ENCODE data around the gene SHB.

The SHB gene

DNA sequence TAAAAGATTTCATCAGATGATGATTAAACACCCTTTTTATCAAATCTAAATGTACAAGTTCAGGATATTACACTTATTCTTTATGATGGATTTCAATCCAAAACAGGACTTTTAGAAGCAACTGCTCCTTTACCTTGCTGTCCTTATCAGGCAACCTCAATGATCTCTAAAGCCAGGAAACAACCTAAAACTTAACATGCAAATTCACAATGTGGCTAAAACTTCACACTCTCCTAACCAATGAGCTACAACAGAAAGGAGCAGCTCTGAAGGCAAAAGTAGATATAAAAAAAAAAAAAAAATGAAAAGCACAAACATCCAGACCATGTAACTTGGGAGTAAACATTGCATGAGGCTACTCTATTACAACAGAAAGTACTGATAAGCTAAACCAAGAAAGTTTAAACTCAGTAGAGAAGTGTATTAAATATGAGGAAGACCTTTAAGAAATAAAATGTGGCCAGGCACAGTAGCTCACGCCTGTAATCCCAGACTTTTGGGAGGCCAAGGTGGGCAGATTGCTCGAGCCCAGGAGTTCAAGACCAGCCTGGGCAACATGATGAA, 188.0 kb downstream of the SHB start:
- DNase-seq, result no peak

GRCh38 chr9:37876376-37876775, 192.7 kb downstream of the SHB start:
- no peak for DNase-seq

DNA sequence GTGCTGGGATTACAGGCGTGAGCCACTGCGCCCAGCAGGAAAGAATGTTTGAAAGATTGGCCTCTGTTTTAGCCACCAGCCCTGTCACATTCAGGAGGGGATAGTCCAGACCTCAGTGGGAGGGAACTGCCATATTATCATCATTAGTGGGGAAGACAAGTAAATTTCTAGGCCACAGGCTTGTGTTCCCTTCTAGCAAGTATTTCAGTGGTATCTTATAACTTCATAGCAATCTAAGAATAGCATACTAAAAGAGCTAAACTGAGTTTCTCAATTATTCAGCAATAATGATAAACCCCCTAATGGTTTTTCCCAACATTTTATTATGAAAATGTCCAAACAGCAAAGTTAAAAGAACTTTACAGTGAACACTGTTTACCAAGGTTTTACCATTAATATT, 195.1 kb downstream of the SHB start:
- DNase-seq, result no peak

DNA sequence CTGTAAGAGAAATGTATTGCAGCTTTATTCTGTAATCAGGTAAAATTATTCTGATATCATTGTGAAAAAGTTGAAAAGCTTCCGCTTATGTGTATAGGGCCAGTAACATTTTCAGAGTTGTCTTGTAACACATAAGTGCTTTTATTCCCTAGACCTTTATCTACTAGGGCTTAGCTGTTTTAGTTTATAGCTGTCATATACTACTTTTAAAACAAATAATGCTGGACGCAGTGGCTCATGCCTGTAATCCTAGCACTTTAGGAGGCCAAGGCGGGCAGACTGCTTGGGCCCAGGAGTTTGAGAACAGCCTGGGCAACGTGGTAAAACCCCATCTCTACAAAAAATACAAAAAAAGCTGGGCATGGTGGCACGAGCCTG, 198.2 kb downstream of the SHB start:
- no peak for DNase-seq

DNA sequence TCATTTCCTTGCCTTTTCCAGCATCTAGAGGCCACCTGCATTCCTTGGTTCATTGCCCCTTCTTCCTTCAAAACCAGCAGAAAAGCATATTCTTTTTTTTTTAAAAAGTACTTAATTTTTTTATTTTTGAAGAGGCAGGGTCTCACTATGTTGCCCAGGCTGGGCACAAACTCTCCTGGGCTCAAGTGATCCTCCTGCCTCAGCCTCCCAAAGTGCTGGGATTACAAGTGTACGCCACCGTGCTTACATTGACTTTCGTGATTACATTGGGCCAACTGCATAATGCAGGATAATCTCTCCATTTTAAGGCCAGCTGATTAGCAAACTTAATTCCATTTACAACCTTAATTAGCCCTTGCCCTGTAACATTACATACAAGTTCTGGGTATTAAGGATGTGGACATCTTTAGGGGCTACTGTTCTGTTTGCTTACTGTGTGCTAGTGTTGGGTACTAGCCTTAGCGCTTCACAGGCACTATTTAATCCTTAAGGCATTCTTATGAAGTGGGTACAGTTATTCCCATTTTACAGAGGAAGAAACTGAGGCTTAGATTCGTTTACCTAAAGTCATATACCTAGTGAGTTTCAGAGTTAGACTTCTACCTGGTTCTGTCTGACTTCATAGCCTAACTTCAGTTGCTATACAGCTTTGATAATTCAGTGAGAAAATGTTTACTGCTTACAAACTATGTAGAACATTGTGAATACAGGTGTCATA, 198.8 kb downstream of the SHB start:
- DNase-seq, result no peak

Data from NCI-H524 (cell line).